Measurements from ENCODE around the gene DHX35. TPM values are rescaled to one million over a fixed set of nuclear protein-coding genes. Genes with fewer than 3 reads are reported as not detected.

DHX35 gene
- total RNA-seq, 2 experiments from 2014 or later = 13.0 to 15.6 TPM

GRCh38 chr20:38952153-38952552 lies 10.0 kb upstream of the DHX35 start:
- Histone ChIP-seq H3K9me2 (ENCODE audit: insufficient read depth, low read length) (no peaks in the 10 kb centered on the region), H3K9me3 (ENCODE audit: low read length) (no peaks in the 10 kb centered on the region), H3K4me2 (ENCODE audit: low read length) (no peak overlapping the region), H3K36me3 (ENCODE audit: insufficient read depth, low read length) (peaks cover 78% of the 10 kb centered on the region), H4K20me1 (ENCODE audit: insufficient read depth, low read length) (0 out of 2 replicates have a peak, but pooled peaks cover 9% of the 10 kb centered on the region), H3K27ac (ENCODE audit: low read depth, low read length, poor library complexity, severe bottlenecking) (no peak overlapping the region), H2AFZ (ENCODE audit: low read length) (no peak overlapping the region), H3K79me2 (ENCODE audit: insufficient read depth, low read depth, low read length) (no peaks in the 10 kb centered on the region; the same call in 1 of the 2 replicates), H3K4me3 (ENCODE audit: low read depth, low read length, poor library complexity, severe bottlenecking) (no peak overlapping the region), H3K4me1 (ENCODE audit: insufficient read depth, low read length, poor library complexity, severe bottlenecking) (no peaks in the 10 kb centered on the region)
- ChIA-PET CTCF (ENCODE audit: unreplicated experiment) (no interaction called here), POLR2A (no interaction called here)
- DNase-seq (ENCODE audit: low spot score) = no peak
- intact Hi-C loops (cut with micrococcal nuclease; ENCODE audit: unreplicated experiment) = no loop called here
- no TSS peak for BruUV-seq (replicated peaks)
- TF ChIP-seq CTCF (conservative IDR thresholded peaks at IDR 0.05; ENCODE audit: low read length) (no peak), EZH2phosphoT487 (IDR thresholded peaks at IDR 0.05; ENCODE audit: borderline replicate concordance, low read depth, low read length) (no peak)

- Histone ChIP-seq H3K27ac (ENCODE audit: low read depth, low read length, poor library complexity, severe bottlenecking) (no peak overlapping the region), H2AFZ (ENCODE audit: low read length) (no peak overlapping the region), H3K4me2 (ENCODE audit: low read length) (no peak overlapping the region), H3K4me1 (ENCODE audit: insufficient read depth, low read length, poor library complexity, severe bottlenecking) (no peaks in the 10 kb centered on the region), H4K20me1 (ENCODE audit: insufficient read depth, low read length) (no peaks in the 10 kb centered on the region), H3K9me2 (ENCODE audit: insufficient read depth, low read length) (no peaks in the 10 kb centered on the region), H3K9me3 (ENCODE audit: low read length) (no peaks in the 10 kb centered on the region), H3K4me3 (ENCODE audit: low read depth, low read length, poor library complexity, severe bottlenecking) (no peak overlapping the region), H3K79me2 (ENCODE audit: insufficient read depth, low read depth, low read length) (no peaks in the 10 kb centered on the region), H3K36me3 (ENCODE audit: insufficient read depth, low read length) (peaks cover 62% of the 10 kb centered on the region)
- ChIA-PET POLR2A (no interaction called here), CTCF (ENCODE audit: unreplicated experiment) (no interaction called here)
- BruUV-seq (replicated peaks) = no TSS peak
- TF ChIP-seq EZH2phosphoT487 (IDR thresholded peaks at IDR 0.05; ENCODE audit: borderline replicate concordance, low read depth, low read length) (no peak), CTCF (conservative IDR thresholded peaks at IDR 0.05; ENCODE audit: low read length) (no peak)
- intact Hi-C loops (cut with micrococcal nuclease; ENCODE audit: unreplicated experiment) = no loop called here
- no peak for DNase-seq (ENCODE audit: low spot score)
These were observed 8.4 kb upstream of the DHX35 start for GRCh38 chr20:38953630-38954340.

GRCh38 chr20:38957235-38957876 lies 4.8 kb upstream of the DHX35 start:
- Histone ChIP-seq H3K9me3 (ENCODE audit: low read length) (no peaks in the 10 kb centered on the region), H4K20me1 (ENCODE audit: insufficient read depth, low read length) (no peaks in the 10 kb centered on the region), H3K27ac (ENCODE audit: low read depth, low read length, poor library complexity, severe bottlenecking) (no peak overlapping the region), H3K9me2 (ENCODE audit: insufficient read depth, low read length) (no peaks in the 10 kb centered on the region), H3K36me3 (ENCODE audit: insufficient read depth, low read length) (peaks cover 26% of the 10 kb centered on the region), H3K4me2 (ENCODE audit: low read length) (no peak overlapping the region), H3K4me3 (ENCODE audit: low read depth, low read length, poor library complexity, severe bottlenecking) (no peak overlapping the region), H2AFZ (ENCODE audit: low read length) (no peak overlapping the region), H3K4me1 (ENCODE audit: insufficient read depth, low read length, poor library complexity, severe bottlenecking) (peaks cover 11% of the 10 kb centered on the region), H3K79me2 (ENCODE audit: insufficient read depth, low read depth, low read length) (peaks cover 11% of the 10 kb centered on the region; the same call in 1 of the 2 replicates)
- intact Hi-C loops (cut with micrococcal nuclease; ENCODE audit: unreplicated experiment) = no loop called here
- no TSS peak for BruUV-seq (replicated peaks)
- no peak for DNase-seq (ENCODE audit: low spot score)
- TF ChIP-seq CTCF (conservative IDR thresholded peaks at IDR 0.05; ENCODE audit: low read length) (no peak), EZH2phosphoT487 (IDR thresholded peaks at IDR 0.05; ENCODE audit: borderline replicate concordance, low read depth, low read length) (no peak)
- ChIA-PET CTCF (ENCODE audit: unreplicated experiment) (no interaction called here), POLR2A (interaction anchor here (0.6 kb wide), 1 partner anchor 326 kb away, joined by 3 read pairs; no protein-coding TSS in a partner anchor)
